ENCODE results near the gene AGPAT2. TPM values are rescaled to one million over a fixed set of nuclear protein-coding genes. Genes with fewer than 3 reads are reported as not detected.

AGPAT2 gene
- total RNA-seq, 1 experiment from 2014 or later = 124 TPM

DNA sequence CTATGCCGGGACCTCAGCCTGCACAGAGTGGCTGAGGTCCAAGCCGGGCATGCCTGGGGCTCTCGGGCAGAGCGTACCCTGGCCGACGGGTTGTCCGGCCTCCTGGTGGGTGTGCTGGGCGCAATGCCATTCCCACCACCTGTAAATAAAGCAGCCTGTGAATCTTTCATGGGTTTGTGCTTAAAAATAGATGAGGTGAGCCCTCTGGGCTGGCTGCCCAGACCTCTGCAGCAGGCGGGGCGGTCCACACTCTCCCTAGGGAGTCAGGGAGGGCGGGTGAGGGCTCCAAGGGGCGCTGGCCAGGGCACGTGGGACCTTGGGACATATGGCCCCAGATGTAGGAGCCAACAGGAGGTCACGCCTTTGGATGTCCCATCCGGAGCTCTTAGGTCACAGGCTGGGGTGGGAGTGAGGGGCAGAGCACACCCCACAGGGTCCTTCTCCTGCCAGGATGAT lies 3.6 kb upstream of the AGPAT2 start:
- intact Hi-C loops (cut with micrococcal nuclease; ENCODE audit: unreplicated experiment) = loop anchor here (5.0 kb wide), 1 partner anchor 144 kb away; the partner anchor contains the start of gene NOTCH1
- Histone ChIP-seq H3K27ac (no peak overlapping the region), H3K4me3 (no peak overlapping the region), H3K9me3 (ENCODE audit: insufficient read depth, low read depth) (no peaks in the 10 kb centered on the region), H3K4me1 (replicated peaks; ENCODE audit: insufficient read depth) (peaks cover 53% of the 10 kb centered on the region), H3K4me2 (no peak overlapping the region), H4K20me1 (ENCODE audit: insufficient read depth) (peaks cover 3% of the 10 kb centered on the region), H3K27me3 (ENCODE audit: insufficient read depth, low read depth) (no peaks in the 10 kb centered on the region), H2AFZ (no peak overlapping the region), H3F3A (ENCODE audit: insufficient read depth, low read depth) (peaks cover 32% of the 10 kb centered on the region), H3K9me2 (ENCODE audit: insufficient read depth) (no peaks in the 10 kb centered on the region), H3K79me2 (ENCODE audit: low read depth) (peaks cover 8% of the 10 kb centered on the region), H3K36me3 (ENCODE audit: low read depth) (no peaks in the 10 kb centered on the region)
- no peak for DNase-seq
- ChIA-PET CTCF (no interaction called here), POLR2A (ENCODE audit: unreplicated experiment) (no interaction called here)
- TF ChIP-seq CTCF (conservative IDR thresholded peaks at IDR 0.05) (no peak), EZH2 (IDR thresholded peaks at IDR 0.05; ENCODE audit: low read depth) (no peak)
- BruUV-seq (replicated peaks) = no TSS peak

DNA sequence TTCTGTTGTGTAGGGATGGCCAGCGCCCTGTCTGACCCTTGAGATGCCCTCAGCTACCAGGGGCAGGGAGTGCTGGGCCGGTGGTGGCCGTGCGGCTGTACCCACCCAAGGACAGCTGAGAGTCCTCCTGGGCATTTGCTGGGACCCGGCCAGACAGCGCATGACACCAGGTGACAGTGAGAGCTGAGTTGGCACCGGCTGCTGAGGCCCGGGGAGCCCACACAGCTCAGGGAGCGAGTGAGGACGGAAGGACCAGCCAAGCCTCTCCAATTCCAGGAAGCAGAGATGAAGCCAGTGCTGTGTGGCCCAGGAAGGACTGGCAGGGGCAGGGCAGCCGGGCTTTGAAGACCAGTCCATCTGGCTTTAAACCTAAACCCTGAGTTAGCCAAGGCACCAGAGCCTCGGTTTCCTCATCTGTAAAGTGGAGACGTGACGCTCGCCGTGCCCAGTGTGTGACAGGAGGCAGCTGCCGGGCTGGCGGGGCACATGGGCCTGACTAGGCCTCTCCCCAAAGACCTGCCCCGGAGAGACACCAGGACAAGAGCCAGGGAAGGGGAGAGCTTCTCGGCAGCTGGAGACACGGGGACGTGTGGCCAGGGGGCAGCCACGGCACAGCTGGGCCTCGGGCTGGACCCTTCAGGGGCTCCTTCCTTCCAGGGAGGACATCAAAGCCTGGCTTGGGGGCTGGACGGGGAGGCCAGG lies 3.0 kb upstream of the AGPAT2 start:
- BruUV-seq (replicated peaks) = no TSS peak
- no peak for TF ChIP-seq CTCF (conservative IDR thresholded peaks at IDR 0.05)
- peaks cover 7% of the 10 kb centered on the region for H4K20me1 ChIP-seq (ENCODE audit: insufficient read depth)
- H3K79me2 ChIP-seq (ENCODE audit: low read depth) = peaks cover 14% of the 10 kb centered on the region
- no peak overlapping the region for H3K4me2 ChIP-seq
- no peaks in the 10 kb centered on the region for H3K9me2 ChIP-seq (ENCODE audit: insufficient read depth)
- H3K4me1 ChIP-seq (replicated peaks; ENCODE audit: insufficient read depth) = peaks cover 53% of the 10 kb centered on the region
- no peak overlapping the region for H3K4me3 ChIP-seq
- H3F3A ChIP-seq (ENCODE audit: insufficient read depth, low read depth) = peaks cover 29% of the 10 kb centered on the region
- DNase-seq = no peak
- H3K9me3 ChIP-seq (ENCODE audit: insufficient read depth, low read depth) = no peaks in the 10 kb centered on the region
- ChIA-PET POLR2A (ENCODE audit: unreplicated experiment) (no interaction called here), CTCF (interaction anchor here (0.6 kb wide), 1 partner anchor 732 kb away, joined by 3 read pairs; no protein-coding TSS in a partner anchor)
- intact Hi-C loops (cut with micrococcal nuclease; ENCODE audit: unreplicated experiment) = loop anchor here (5.0 kb wide), 1 partner anchor 143 kb away; the partner anchor contains the start of gene NOTCH1
- no peaks in the 10 kb centered on the region for H3K36me3 ChIP-seq (ENCODE audit: low read depth)
- no peak overlapping the region for H2AFZ ChIP-seq
- H3K27ac ChIP-seq = no peak overlapping the region
- H3K27me3 ChIP-seq (ENCODE audit: insufficient read depth, low read depth) = no peaks in the 10 kb centered on the region

DNA sequence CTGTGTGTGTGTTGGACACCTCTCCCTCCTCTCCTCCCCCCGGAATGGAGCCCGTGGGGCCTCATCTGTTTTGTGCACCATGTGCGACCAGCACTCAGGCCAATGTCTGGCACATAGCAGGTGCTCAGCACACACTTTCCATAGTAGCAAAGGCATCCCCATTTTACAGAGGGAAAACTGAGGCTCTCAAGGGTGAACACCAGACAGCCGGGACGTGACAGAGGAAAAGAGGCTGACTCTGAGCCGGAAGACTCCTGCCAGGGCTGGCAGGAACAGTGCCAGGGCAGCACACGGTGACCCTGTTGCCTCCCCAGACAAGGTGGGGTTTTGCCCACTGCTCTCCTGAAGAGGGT lies 1.8 kb upstream of the AGPAT2 start:
- BruUV-seq (replicated peaks) = no TSS peak
- ChIA-PET CTCF (no interaction called here), POLR2A (ENCODE audit: unreplicated experiment) (interaction anchor here (0.5 kb wide), 1 partner anchor 18 kb away, joined by 12 read pairs; no protein-coding TSS in a partner anchor)
- H3K79me2 ChIP-seq (ENCODE audit: low read depth) = peaks cover 25% of the 10 kb centered on the region
- H3K27me3 ChIP-seq (ENCODE audit: insufficient read depth, low read depth) = no peaks in the 10 kb centered on the region
- DNase-seq = no peak
- peaks cover 19% of the 10 kb centered on the region for H3F3A ChIP-seq (ENCODE audit: insufficient read depth, low read depth)
- H3K4me2 ChIP-seq = no peak overlapping the region
- H3K4me3 ChIP-seq = no peak overlapping the region
- H3K27ac ChIP-seq = no peak overlapping the region
- TF ChIP-seq CTCF (conservative IDR thresholded peaks at IDR 0.05) (no peak), EZH2 (IDR thresholded peaks at IDR 0.05; ENCODE audit: low read depth) (no peak)
- H3K9me3 ChIP-seq (ENCODE audit: insufficient read depth, low read depth) = no peaks in the 10 kb centered on the region
- H3K4me1 ChIP-seq (replicated peaks; ENCODE audit: insufficient read depth) = peaks cover 42% of the 10 kb centered on the region
- no peak overlapping the region for H2AFZ ChIP-seq
- H3K9me2 ChIP-seq (ENCODE audit: insufficient read depth) = no peaks in the 10 kb centered on the region
- peaks cover 13% of the 10 kb centered on the region for H4K20me1 ChIP-seq (ENCODE audit: insufficient read depth)
- intact Hi-C loops (cut with micrococcal nuclease; ENCODE audit: unreplicated experiment) = no loop called here
- no peaks in the 10 kb centered on the region for H3K36me3 ChIP-seq (ENCODE audit: low read depth)
